Kidney (tissue), 14 donors: ENCODE measurements around the gene MIGA2. TPM values are rescaled to one million over a fixed set of nuclear protein-coding genes. Genes with fewer than 3 reads are reported as not detected.

Experiments
- DNase-seq, 5 donors: peaks; one replicate each; pipeline ENCODE4 v3.0.0-alpha.2; 2013 to 2020
- FAIRE-seq: peaks from 2 replicates; lab custom pipeline; 2012; peaks lifted over from hg19 to GRCh38; lab: Jason Lieb, UNC
- H3K27ac ChIP-seq, 2 donors: one replicate each; pipeline ENCODE4 v1.7.0; 2013; ENCODE audit warnings: low read depth in 2 of 2, low read length in 2 of 2, inconsistent platforms in 1 of 2
- H3K27me3 ChIP-seq: one replicate; pipeline ENCODE4 v1.7.1; 2013; ENCODE audit warnings: low read length, inconsistent platforms; ENCODE audit not compliant: control insufficient read depth, insufficient read depth
- H3K36me3 ChIP-seq, 3 donors: one replicate each; pipeline versions ENCODE4 v1.7.0 to v1.7.1; 2013; ENCODE audit warnings: low read length in 3 of 3, control low read depth in 1 of 3, inconsistent platforms in 1 of 3; ENCODE audit not compliant: insufficient read depth in 3 of 3, control insufficient read depth in 2 of 3
- H3K4me1 ChIP-seq, 3 donors: one replicate each; pipeline versions ENCODE4 v1.7.0 to v1.7.1; 2013; ENCODE audit warnings: low read length in 3 of 3, inconsistent platforms in 1 of 3, low read depth in 1 of 3; ENCODE audit not compliant: control insufficient read depth in 2 of 3, insufficient read depth in 2 of 3
- H3K4me3 ChIP-seq, 3 donors: one replicate each; pipeline versions ENCODE4 v1.7.0 to v1.8.1; 2013; ENCODE audit warnings: low read length in 3 of 3, control low read depth in 1 of 3, inconsistent platforms in 1 of 3
- H3K9ac ChIP-seq, 3 donors: one replicate each; pipeline versions ENCODE4 v1.7.0 to v1.7.1; 2013; ENCODE audit warnings: low read length in 3 of 3, control low read depth in 1 of 3, inconsistent platforms in 1 of 3
- H3K9me3 ChIP-seq, 3 donors: one replicate each; pipeline versions ENCODE4 v1.7.0 to v1.7.1; 2013; ENCODE audit warnings: low read length in 3 of 3, control low read depth in 1 of 3, inconsistent platforms in 1 of 3; ENCODE audit not compliant: control insufficient read depth in 2 of 3, insufficient read depth in 1 of 3
- CTCF ChIP-seq: IDR thresholded peaks from 3 replicates; pipeline ENCODE4 v1.5.1; 2012; ENCODE audit warnings: mild to moderate bottlenecking, moderate library complexity, borderline replicate concordance; ENCODE audit not compliant: insufficient read depth; ENCODE audit errors: extremely low read depth
- intact Hi-C: fragments of 100-400 bp; cut with DNase I; formaldehyde crosslinking; loops from one replicate; pipeline ENCODE4 v1.11.1; 2022
- polyA plus RNA-seq: library from polyadenylated mRNA; stranded (reverse); fragments of 350-450 nt; fragmentation: Illumina TruSeq; extraction: RNeasy Lipid Tissue Mini Kit (QIAGEN cat#74804); gene quantifications from one replicate; pipeline ENCODE4 v1.2.3, GENCODE V29; 2014; ENCODE audit warnings: low read depth, low replicate concordance; ENCODE audit not compliant: insufficient read depth
- total RNA-seq: library from RNA; stranded (reverse); fragmentation: NEBNext Ultra II Directional; extraction: Animal tissue kit (Norgen Biotek cat#: 25700); gene quantifications from one replicate; pipeline ENCODE4 v1.2.1, GENCODE V29; 2021
- donor health status: control.
- donor health status: control.
- donor health status: control.
- donor health status: control.
- donor health status: control.
- donor health status: DM: yes; HTN: yes; CAD: no.
- donor health status: Normal renal cell carcinoma (clear cell type).

MIGA2 gene
- total and polyA plus RNA-seq, 2 donors from 2014 or later: 26.1 to 29.9 TPM

GRCh38 chr9:129102791-129103594 lies 66.6 kb downstream of the MIGA2 start:
- intact Hi-C loops: no loop called here
- Histone ChIP-seq H3K36me3 (peaks cover 0 to 9% (median 2%) of the 10 kb centered on the region in 3 donors), H3K9me3 (no peaks in the 10 kb centered on the region), H3K27ac (no peak overlapping the region), H3K4me1 (no peaks in the 10 kb centered on the region), H3K27me3 (no peaks in the 10 kb centered on the region), H3K4me3 (no peak overlapping the region), H3K9ac (no peak overlapping the region)
- DNase-seq: peak in 3 of 5 donors; percentile 41 to 64 (median 55)
- peak; percentile 30 for TF ChIP-seq CTCF
- no peak for FAIRE-seq

GRCh38 chr9:129103595-129103965 lies 67.2 kb downstream of the MIGA2 start:
- peaks cover 0 to under 1% (median 0%) of the 10 kb centered on the region in 3 donors for H3K4me1 ChIP-seq
- no peaks in the 10 kb centered on the region for H3K27me3 ChIP-seq
- FAIRE-seq (no peak), DNase-seq (no peak)
- H3K27ac ChIP-seq: no peak overlapping the region
- TF ChIP-seq CTCF: no peak
- H3K4me3 ChIP-seq: no peak overlapping the region
- peaks cover 0 to 5% (median 0%) of the 10 kb centered on the region in 3 donors for H3K36me3 ChIP-seq
- intact Hi-C loops: no loop called here
- no peak overlapping the region for H3K9ac ChIP-seq
- H3K9me3 ChIP-seq: no peaks in the 10 kb centered on the region

- no peak for TF ChIP-seq CTCF
- no peak overlapping the region for H3K27ac ChIP-seq
- intact Hi-C loops: no loop called here
- H3K9me3 ChIP-seq: no peaks in the 10 kb centered on the region
- H3K27me3 ChIP-seq: no peaks in the 10 kb centered on the region
- H3K36me3 ChIP-seq: peaks cover 0 to 5% (median 0%) of the 10 kb centered on the region in 3 donors
- DNase-seq: no peak
- FAIRE-seq: no peak
- H3K4me3 ChIP-seq: no peak overlapping the region
- peaks cover 0 to 5% (median 0%) of the 10 kb centered on the region in 3 donors for H3K4me1 ChIP-seq
- H3K9ac ChIP-seq: no peak overlapping the region
Measured at GRCh38 chr9:129104051-129104450, 67.6 kb downstream of the MIGA2 start.
